Lower lobe of right lung (tissue), 2 donors: Measurements from ENCODE around the gene SLC6A7. TPM values are rescaled to one million over a fixed set of nuclear protein-coding genes. Genes with fewer than 3 reads are reported as not detected.

Experiments used
- ATAC-seq, 2 donors: fragments of 200-7000 bp; cut with Tn5 transposase; one replicate each; pipeline ENCODE4 v1.9.1; 2020 to 2022; ENCODE audit warnings: mild to moderate bottlenecking in 2 of 2, moderate library complexity in 2 of 2
- DNase-seq: peaks from one replicate; pipeline ENCODE4 v3.0.0-alpha.2; 2020
- H3K27ac ChIP-seq: fragments of 200-600 bp; one replicate; pipeline ENCODE4 v1.8.0; 2022
- H3K27me3 ChIP-seq: fragments of 200-600 bp; one replicate; pipeline ENCODE4 v1.8.0; 2022; ENCODE audit warnings: low read depth
- H3K36me3 ChIP-seq: fragments of 200-600 bp; one replicate; pipeline ENCODE4 v1.8.0; 2022; ENCODE audit warnings: mild to moderate bottlenecking
- H3K4me1 ChIP-seq: fragments of 200-600 bp; one replicate; pipeline ENCODE4 v1.8.0; 2022
- H3K4me3 ChIP-seq: fragments of 200-600 bp; one replicate; pipeline ENCODE4 v1.8.0; 2022; ENCODE audit warnings: mild to moderate bottlenecking
- H3K9me3 ChIP-seq: fragments of 200-600 bp; one replicate; pipeline ENCODE4 v1.8.0; 2022
- CTCF ChIP-seq: fragments of 200-600 bp; IDR thresholded peaks from one replicate; pipeline ENCODE4 v1.8.0; 2022; ENCODE audit warnings: antibody characterized with exemption, mild to moderate bottlenecking
- intact Hi-C: fragments of 100-400 bp; cut with DNase I; formaldehyde crosslinking; loops from one replicate; pipeline ENCODE4 v1.11.0; 2022
- total RNA-seq: library from RNA; stranded (reverse); fragmentation: NEBNext Ultra II Directional; extraction: Animal tissue kit (Norgen Biotek cat#: 25700); gene quantifications from one replicate; pipeline ENCODE4 v1.2.1, GENCODE V29; 2021
- donor health status: DM: no; HTN: yes; CAD: no; lungs with severe emphysema.

SLC6A7 gene
- total RNA-seq, 1 donor from 2014 or later: not detected

GRCh38 chr5:150172145-150172544 is 17.7 kb upstream of the SLC6A7 start:
- DNase-seq (no peak), ATAC-seq (no peak)
- Histone ChIP-seq H3K4me1 (no peaks in the 10 kb centered on the region), H3K27ac (no peak overlapping the region), H3K9me3 (no peaks in the 10 kb centered on the region), H3K36me3 (no peaks in the 10 kb centered on the region), H3K4me3 (no peak overlapping the region), H3K27me3 (peaks cover 12% of the 10 kb centered on the region)
- intact Hi-C loops: no loop called here
- no peak for TF ChIP-seq CTCF

GRCh38 chr5:150172556-150172955 is 17.3 kb upstream of the SLC6A7 start:
- no peak for ATAC-seq
- no peak overlapping the region for H3K4me3 ChIP-seq
- peaks cover 8% of the 10 kb centered on the region for H3K27me3 ChIP-seq
- no peak for TF ChIP-seq CTCF
- intact Hi-C loops: no loop called here
- no peaks in the 10 kb centered on the region for H3K4me1 ChIP-seq
- H3K9me3 ChIP-seq: no peaks in the 10 kb centered on the region
- no peak for DNase-seq
- H3K27ac ChIP-seq: no peak overlapping the region
- H3K36me3 ChIP-seq: no peaks in the 10 kb centered on the region

GRCh38 chr5:150173161-150173560 is 16.7 kb upstream of the SLC6A7 start:
- Histone ChIP-seq H3K36me3 (no peaks in the 10 kb centered on the region), H3K27ac (no peak overlapping the region), H3K4me3 (no peak overlapping the region), H3K27me3 (peaks cover 6% of the 10 kb centered on the region), H3K4me1 (no peaks in the 10 kb centered on the region), H3K9me3 (no peaks in the 10 kb centered on the region)
- no peak for TF ChIP-seq CTCF
- intact Hi-C loops: no loop called here
- ATAC-seq (no peak), DNase-seq (no peak)

- intact Hi-C loops: no loop called here
- Histone ChIP-seq H3K9me3 (no peaks in the 10 kb centered on the region), H3K36me3 (no peaks in the 10 kb centered on the region), H3K27ac (no peak overlapping the region), H3K4me3 (no peak overlapping the region), H3K4me1 (no peaks in the 10 kb centered on the region), H3K27me3 (peaks cover 4% of the 10 kb centered on the region)
- TF ChIP-seq CTCF: no peak
- no peak for ATAC-seq
- DNase-seq: no peak
Observed at GRCh38 chr5:150174285-150174684, 15.6 kb upstream of the SLC6A7 start.

GRCh38 chr5:150175076-150175475 is 14.8 kb upstream of the SLC6A7 start:
- H3K27me3 ChIP-seq: no peaks in the 10 kb centered on the region
- intact Hi-C loops: no loop called here
- TF ChIP-seq CTCF: no peak
- no peak overlapping the region for H3K27ac ChIP-seq
- H3K4me3 ChIP-seq: no peak overlapping the region
- DNase-seq (no peak), ATAC-seq (no peak)
- no peaks in the 10 kb centered on the region for H3K9me3 ChIP-seq
- no peaks in the 10 kb centered on the region for H3K4me1 ChIP-seq
- no peaks in the 10 kb centered on the region for H3K36me3 ChIP-seq

- intact Hi-C loops: no loop called here
- Histone ChIP-seq H3K4me3 (no peak overlapping the region), H3K9me3 (no peaks in the 10 kb centered on the region), H3K36me3 (no peaks in the 10 kb centered on the region), H3K27ac (no peak overlapping the region), H3K4me1 (peaks cover 2% of the 10 kb centered on the region), H3K27me3 (no peaks in the 10 kb centered on the region)
- TF ChIP-seq CTCF: peak; percentile 27
- DNase-seq: no peak
- ATAC-seq: no peak
Observed at GRCh38 chr5:150175536-150175935, 14.3 kb upstream of the SLC6A7 start.
